Inflammatory macrophage (primary cell): Measurements from ENCODE around the gene MRTFA.
"Not testable (repeated sequence)": the region's sequence is repeated elsewhere in the genome, so short reads cannot be mapped to it uniquely, and the experiment has no call there.

Source experiments
- DNase-seq, 2 donors: peaks; one replicate each; pipeline ENCODE4 v3.0.0-alpha.2; 2020 to 2022

MRTFA gene

GRCh38 chr22:40518840-40519239, 117.7 kb downstream of the MRTFA start:
- DNase-seq, result no peak

GRCh38 chr22:40517631-40518030, 118.9 kb downstream of the MRTFA start:
- no peak for DNase-seq

- no peak for DNase-seq
Observed at GRCh38 chr22:40516416-40516815, 120.1 kb downstream of the MRTFA start.

- DNase-seq, result no peak
Observed at GRCh38 chr22:40512426-40513136, 123.9 kb downstream of the MRTFA start.

GRCh38 chr22:40511604-40512003, 124.9 kb downstream of the MRTFA start:
- DNase-seq, result no peak

- no peak for DNase-seq
Observed at GRCh38 chr22:40510631-40511364, 125.7 kb downstream of the MRTFA start.

GRCh38 chr22:40509401-40510134, 127.0 kb downstream of the MRTFA start:
- peak; percentile 71 to 86 for DNase-seq

GRCh38 chr22:40508046-40508445, 128.5 kb downstream of the MRTFA start:
- DNase-seq, result not testable (repeated sequence)

GRCh38 chr22:40507491-40507890, 129.0 kb downstream of the MRTFA start:
- no peak for DNase-seq

GRCh38 chr22:40506762-40507161, 129.8 kb downstream of the MRTFA start:
- DNase-seq, result no peak

GRCh38 chr22:40504285-40505249, 132.0 kb downstream of the MRTFA start:
- DNase-seq, result peak in 1 of 2 donors; percentile 34

- no peak for DNase-seq
Observed at GRCh38 chr22:40502919-40503318, 133.6 kb downstream of the MRTFA start.

- not testable (repeated sequence) for DNase-seq
Observed at GRCh38 chr22:40500465-40500786, 136.1 kb downstream of the MRTFA start.

GRCh38 chr22:40499209-40499623, 137.3 kb downstream of the MRTFA start:
- DNase-seq, result peak; percentile 63 to 66

GRCh38 chr22:40498420-40499208, 137.9 kb downstream of the MRTFA start:
- DNase-seq, result no peak

- no peak for DNase-seq
Observed at GRCh38 chr22:40493441-40493840, 143.1 kb downstream of the MRTFA start.

GRCh38 chr22:40491990-40492631, 144.4 kb downstream of the MRTFA start:
- DNase-seq, result peak; percentile 90 to 97

GRCh38 chr22:40487663-40488249, 148.8 kb downstream of the MRTFA start:
- DNase-seq, result peak; percentile 29 to 49

- no peak for DNase-seq
Observed at GRCh38 chr22:40486962-40487602, 149.4 kb downstream of the MRTFA start.
